SK-N-MC (cell line): ENCODE results near the gene PHF2.

Source experiments
- EZH2 ChIP-seq: fragments of 200-600 bp; sonication (generic); IDR thresholded peaks from one replicate; pipeline ENCODE4 v1.6.1; 2017; ENCODE audit warnings: antibody characterized with exemption
- FOXP2 ChIP-seq: optimal IDR thresholded peaks from 2 replicates; pipeline ENCODE3; 2011; ENCODE audit warnings: mild to moderate bottlenecking, moderate library complexity; ENCODE audit not compliant: insufficient read depth; ENCODE audit errors: extremely low read length, control extremely low read depth
- POLR2AphosphoS5 ChIP-seq: IDR thresholded peaks from 2 replicates; pipeline ENCODE4 v1.6.1; 2012; ENCODE audit warnings: mild to moderate bottlenecking, low read depth, low read length, borderline replicate concordance

DNA sequence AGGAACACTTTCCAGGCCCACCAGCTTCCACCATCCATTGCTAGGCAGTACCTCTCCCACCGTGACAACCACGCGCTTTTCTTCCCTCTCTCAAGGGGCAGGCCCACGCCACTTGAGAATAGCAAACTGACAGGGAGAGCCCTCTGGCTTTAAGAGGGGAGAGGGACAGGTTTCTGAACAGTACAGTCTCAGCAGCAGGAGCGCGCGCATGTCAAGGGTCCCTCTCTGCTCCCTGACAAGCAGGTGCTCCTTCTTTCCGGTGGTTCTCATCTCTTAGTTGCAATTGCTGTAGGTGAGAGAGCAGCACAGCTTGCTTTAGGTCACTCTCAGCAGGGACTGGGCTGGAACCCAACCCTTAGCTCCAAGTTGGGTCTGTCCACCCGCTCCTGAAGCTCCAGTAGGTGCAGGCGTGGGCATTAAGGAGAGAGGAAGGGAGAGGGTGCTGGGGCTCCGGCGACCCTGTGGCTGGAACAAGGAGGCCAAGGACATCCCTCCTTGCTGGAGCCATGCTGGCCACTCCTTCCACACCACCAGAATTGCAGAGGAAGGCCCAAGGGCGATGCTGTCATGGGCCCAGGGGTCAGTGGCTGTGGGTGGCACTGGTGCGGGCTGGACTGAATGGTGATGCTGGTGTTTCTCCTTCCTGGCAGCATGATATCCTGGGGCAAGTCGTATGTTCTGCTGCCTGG, 9.0 kb upstream of the PHF2 start:
- TF ChIP-seq POLR2AphosphoS5 (no peak), EZH2 (no peak), FOXP2 (no peak)
